ENCODE data around the gene ITGA5.

Gene ITGA5

DNA sequence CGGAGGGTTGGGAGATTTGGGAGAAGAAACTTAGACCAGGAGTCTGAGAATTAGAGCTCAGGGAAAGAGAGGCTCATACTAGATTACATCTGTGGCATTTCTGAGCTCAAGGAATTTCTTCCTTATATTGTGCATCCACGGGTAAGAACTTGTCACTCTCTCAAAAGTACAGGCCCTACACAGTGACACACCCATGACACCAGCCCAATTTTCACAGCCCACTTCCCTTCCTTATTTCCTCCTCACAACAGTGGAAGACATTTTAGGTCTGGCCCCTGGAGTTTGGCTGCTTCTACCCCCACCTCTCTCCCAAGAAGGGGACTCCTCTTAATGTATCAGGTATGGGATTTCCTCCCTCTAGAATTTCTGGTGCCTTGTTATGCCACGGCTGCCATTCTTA, 25.3 kb downstream of the ITGA5 start:
- H3K4me1 ChIP-seq = no peaks in the 10 kb centered on the region
- no peak overlapping the region for H3K27ac ChIP-seq
- H3K36me3 ChIP-seq (ENCODE audit: control insufficient read depth, insufficient read depth, low read length) = no peaks in the 10 kb centered on the region
- TF ChIP-seq, protein P1, sequence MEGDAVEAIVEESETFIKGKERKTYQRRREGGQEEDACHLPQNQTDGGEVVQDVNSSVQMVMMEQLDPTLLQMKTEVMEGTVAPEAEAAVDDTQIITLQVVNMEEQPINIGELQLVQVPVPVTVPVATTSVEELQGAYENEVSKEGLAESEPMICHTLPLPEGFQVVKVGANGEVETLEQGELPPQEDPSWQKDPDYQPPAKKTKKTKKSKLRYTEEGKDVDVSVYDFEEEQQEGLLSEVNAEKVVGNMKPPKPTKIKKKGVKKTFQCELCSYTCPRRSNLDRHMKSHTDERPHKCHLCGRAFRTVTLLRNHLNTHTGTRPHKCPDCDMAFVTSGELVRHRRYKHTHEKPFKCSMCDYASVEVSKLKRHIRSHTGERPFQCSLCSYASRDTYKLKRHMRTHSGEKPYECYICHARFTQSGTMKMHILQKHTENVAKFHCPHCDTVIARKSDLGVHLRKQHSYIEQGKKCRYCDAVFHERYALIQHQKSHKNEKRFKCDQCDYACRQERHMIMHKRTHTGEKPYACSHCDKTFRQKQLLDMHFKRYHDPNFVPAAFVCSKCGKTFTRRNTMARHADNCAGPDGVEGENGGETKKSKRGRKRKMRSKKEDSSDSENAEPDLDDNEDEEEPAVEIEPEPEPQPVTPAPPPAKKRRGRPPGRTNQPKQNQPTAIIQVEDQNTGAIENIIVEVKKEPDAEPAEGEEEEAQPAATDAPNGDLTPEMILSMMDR (IDR thresholded peaks at IDR 0.05) = no peak
- H2AFZ ChIP-seq = no peak overlapping the region
- H3K9ac ChIP-seq = no peak overlapping the region
- no peaks in the 10 kb centered on the region for H3K9me3 ChIP-seq (ENCODE audit: control insufficient read depth, low read length)
- no peak overlapping the region for H3K4me2 ChIP-seq (ENCODE audit: low read length)
- no peaks in the 10 kb centered on the region for H3K79me2 ChIP-seq
- H3K27me3 ChIP-seq (ENCODE audit: control insufficient read depth, insufficient read depth, low read length) = no peaks in the 10 kb centered on the region
- H3K4me3 ChIP-seq (ENCODE audit: low read depth, low read length) = no peak overlapping the region

- TF ChIP-seq, protein P1 (IDR thresholded peaks at IDR 0.05) = no peak
- no peak overlapping the region for H3K4me3 ChIP-seq (ENCODE audit: low read depth, low read length)
- no peak overlapping the region for H3K27ac ChIP-seq
- H3K9ac ChIP-seq = no peak overlapping the region
- peaks cover 3% of the 10 kb centered on the region for H3K4me1 ChIP-seq
- no peaks in the 10 kb centered on the region for H3K36me3 ChIP-seq (ENCODE audit: control insufficient read depth, insufficient read depth, low read length)
- no peak overlapping the region for H2AFZ ChIP-seq
- no peak overlapping the region for H3K4me2 ChIP-seq (ENCODE audit: low read length)
- H3K9me3 ChIP-seq (ENCODE audit: control insufficient read depth, low read length) = no peaks in the 10 kb centered on the region
- H3K27me3 ChIP-seq (ENCODE audit: control insufficient read depth, insufficient read depth, low read length) = no peaks in the 10 kb centered on the region
- H3K79me2 ChIP-seq = no peaks in the 10 kb centered on the region
These were observed 25.9 kb downstream of the ITGA5 start for GRCh38 chr12:54393207-54393609.

GRCh38 chr12:54392485-54393206, 26.4 kb downstream of the ITGA5 start:
- Histone ChIP-seq H3K4me3 (ENCODE audit: low read depth, low read length) (no peak overlapping the region), H3K27ac (no peak overlapping the region), H3K9ac (no peak overlapping the region), H3K9me3 (ENCODE audit: control insufficient read depth, low read length) (no peaks in the 10 kb centered on the region), H3K4me1 (peaks cover 9% of the 10 kb centered on the region), H3K27me3 (ENCODE audit: control insufficient read depth, insufficient read depth, low read length) (no peaks in the 10 kb centered on the region), H3K36me3 (ENCODE audit: control insufficient read depth, insufficient read depth, low read length) (no peaks in the 10 kb centered on the region), H3K79me2 (no peaks in the 10 kb centered on the region), H3K4me2 (ENCODE audit: low read length) (no peak overlapping the region), H2AFZ (no peak overlapping the region)
- TF ChIP-seq, protein P1 (IDR thresholded peaks at IDR 0.05) = no peak

DNA sequence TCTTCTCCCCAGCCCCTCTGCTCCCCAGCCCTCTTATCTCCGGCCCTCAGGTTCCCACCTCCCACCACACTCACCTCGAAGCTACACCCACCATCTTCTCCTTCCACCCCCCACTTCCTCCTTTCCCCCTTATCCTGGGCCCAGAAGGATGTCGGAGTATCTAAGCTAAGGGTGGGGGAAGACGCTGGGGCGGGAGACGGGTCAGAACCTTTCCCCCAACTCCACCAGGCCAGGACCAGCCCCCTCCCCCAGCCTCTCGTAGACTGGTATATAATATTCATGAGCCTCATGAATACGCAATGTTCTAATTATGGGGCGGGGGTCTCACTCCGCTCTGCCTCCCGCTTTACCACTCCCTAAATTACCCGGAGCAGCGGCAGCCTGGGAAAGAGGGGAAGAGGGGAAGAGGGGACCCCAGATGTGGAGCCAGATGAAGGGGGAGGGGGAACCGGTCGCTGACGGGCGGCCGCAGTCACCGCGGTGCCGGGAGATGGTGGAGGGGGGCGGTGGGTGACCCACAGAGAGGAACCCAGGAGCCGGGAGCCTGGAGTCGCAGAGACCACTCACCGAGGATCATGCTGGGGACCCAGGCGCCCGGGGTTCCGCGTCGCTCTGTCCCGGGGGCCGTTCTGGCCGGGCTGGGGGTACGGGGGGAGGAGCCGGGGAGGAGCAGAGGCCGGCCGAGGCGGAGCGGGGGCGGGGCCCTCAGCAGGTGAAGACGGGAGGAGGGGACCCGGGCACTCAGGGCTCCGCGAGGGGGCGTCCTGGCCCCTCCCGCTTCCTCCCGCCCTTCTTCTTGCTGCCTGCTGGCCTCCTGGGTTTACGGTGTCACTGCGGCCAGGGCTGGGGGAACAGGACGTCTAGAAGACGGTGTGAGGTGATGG, 28.2 kb downstream of the ITGA5 start:
- Histone ChIP-seq H3K9me3 (ENCODE audit: control insufficient read depth, low read length) (no peaks in the 10 kb centered on the region), H3K4me1 (peaks cover 18% of the 10 kb centered on the region), H3K4me2 (ENCODE audit: low read length) (peak overlapping the region; percentile 89), H3K79me2 (no peaks in the 10 kb centered on the region), H3K4me3 (ENCODE audit: low read depth, low read length) (peak overlapping the region; percentile 73), H2AFZ (peak overlapping the region; percentile 98), H3K36me3 (ENCODE audit: control insufficient read depth, insufficient read depth, low read length) (no peaks in the 10 kb centered on the region), H3K27me3 (ENCODE audit: control insufficient read depth, insufficient read depth, low read length) (no peaks in the 10 kb centered on the region), H3K27ac (peak overlapping the region; percentile 59), H3K9ac (peak overlapping the region; percentile 50)
- TF ChIP-seq, protein P1 (IDR thresholded peaks at IDR 0.05) = peak; percentile 41

All from parathyroid adenoma (tissue), 2 donors.